RWPE2 (cell line): ENCODE data around the gene STRBP.

Experiments used
- ATAC-seq: fragments of 200-7000 bp; cut with Tn5 transposase; 3 replicates; pipeline ENCODE4 v1.9.1; 2021; ENCODE audit warnings: low read depth
- DNase-seq: peaks from one replicate; pipeline ENCODE4 v3.0.0-alpha.2; 2020; ENCODE audit warnings: low spot score
- H3K27ac ChIP-seq: fragments of 450-650 bp; 2 replicates; pipeline ENCODE4 v1.5.1; 2017; ENCODE audit warnings: mild to moderate bottlenecking; ENCODE audit not compliant: poor library complexity, severe bottlenecking
- H3K27me3 ChIP-seq: fragments of 250-450 bp; sonication (Bioruptor Pico); 2 replicates; pipeline ENCODE4 v1.5.1; 2021; ENCODE audit warnings: mild to moderate bottlenecking, moderate library complexity; ENCODE audit not compliant: insufficient read depth, poor library complexity, severe bottlenecking
- H3K36me3 ChIP-seq: fragments of 250-450 bp; sonication (Bioruptor Pico); 2 replicates; pipeline ENCODE4 v1.5.1; 2020; ENCODE audit warnings: low read depth, mild to moderate bottlenecking, moderate library complexity
- H3K4me1 ChIP-seq: fragments of 250-450 bp; sonication (Bioruptor Pico); 2 replicates; pipeline ENCODE4 v1.5.1; 2021; ENCODE audit warnings: mild to moderate bottlenecking, moderate library complexity; ENCODE audit not compliant: insufficient read depth, poor library complexity, severe bottlenecking
- H3K4me3 ChIP-seq: fragments of 250-450 bp; sonication (Bioruptor Pico); 2 replicates; pipeline ENCODE4 v1.5.1; 2021; ENCODE audit warnings: mild to moderate bottlenecking, moderate library complexity; ENCODE audit not compliant: severe bottlenecking
- H3K9me3 ChIP-seq: fragments of 250-450 bp; sonication (Bioruptor Pico); 2 replicates; pipeline ENCODE4 v1.5.1; 2021; ENCODE audit warnings: mild to moderate bottlenecking, moderate library complexity; ENCODE audit not compliant: severe bottlenecking
- CTCF ChIP-seq: fragments of 450-650 bp; IDR thresholded peaks from one replicate; pipeline ENCODE4 v1.5.1; 2017; ENCODE audit warnings: mild to moderate bottlenecking, moderate library complexity; ENCODE audit not compliant: poor library complexity, severe bottlenecking

STRBP gene

GRCh38 chr9:123169926-123170325 is 98.5 kb downstream of the STRBP start:
- Histone ChIP-seq H3K4me1 (no peaks in the 10 kb centered on the region), H3K27ac (no peak overlapping the region), H3K9me3 (no peaks in the 10 kb centered on the region), H3K4me3 (no peak overlapping the region), H3K27me3 (no peaks in the 10 kb centered on the region), H3K36me3 (no peaks in the 10 kb centered on the region)
- ATAC-seq (no peak), DNase-seq (no peak)
- no peak for TF ChIP-seq CTCF

GRCh38 chr9:123168586-123168985 is 99.8 kb downstream of the STRBP start:
- no peaks in the 10 kb centered on the region for H3K36me3 ChIP-seq
- H3K27ac ChIP-seq: no peak overlapping the region
- TF ChIP-seq CTCF: no peak
- H3K4me1 ChIP-seq: no peaks in the 10 kb centered on the region
- H3K27me3 ChIP-seq: no peaks in the 10 kb centered on the region
- DNase-seq (no peak), ATAC-seq (no peak)
- no peak overlapping the region for H3K4me3 ChIP-seq
- H3K9me3 ChIP-seq: no peaks in the 10 kb centered on the region

DNA sequence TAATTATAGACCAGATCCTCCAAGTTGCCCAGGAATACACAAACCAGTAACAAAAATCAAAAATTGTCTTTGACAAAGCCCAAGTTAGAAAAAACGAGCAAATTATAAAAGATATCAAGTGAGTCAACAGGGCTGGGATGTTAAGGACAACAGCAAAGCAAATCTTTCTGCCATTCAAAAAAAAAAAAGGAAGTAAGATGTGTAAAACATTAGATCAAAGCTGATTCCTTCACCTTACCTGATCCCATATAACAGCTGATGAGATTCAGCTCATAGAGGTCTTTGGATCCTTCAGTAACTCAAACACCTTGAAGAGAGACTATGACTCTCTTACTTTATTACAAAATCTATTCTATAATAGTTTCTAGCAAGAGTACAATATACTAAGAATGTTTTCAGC is 100.9 kb downstream of the STRBP start:
- H3K4me1 ChIP-seq: no peaks in the 10 kb centered on the region
- no peaks in the 10 kb centered on the region for H3K27me3 ChIP-seq
- H3K27ac ChIP-seq: no peak overlapping the region
- TF ChIP-seq CTCF: no peak
- DNase-seq (no peak), ATAC-seq (no peak)
- H3K4me3 ChIP-seq: no peak overlapping the region
- H3K36me3 ChIP-seq: no peaks in the 10 kb centered on the region
- H3K9me3 ChIP-seq: no peaks in the 10 kb centered on the region

DNA sequence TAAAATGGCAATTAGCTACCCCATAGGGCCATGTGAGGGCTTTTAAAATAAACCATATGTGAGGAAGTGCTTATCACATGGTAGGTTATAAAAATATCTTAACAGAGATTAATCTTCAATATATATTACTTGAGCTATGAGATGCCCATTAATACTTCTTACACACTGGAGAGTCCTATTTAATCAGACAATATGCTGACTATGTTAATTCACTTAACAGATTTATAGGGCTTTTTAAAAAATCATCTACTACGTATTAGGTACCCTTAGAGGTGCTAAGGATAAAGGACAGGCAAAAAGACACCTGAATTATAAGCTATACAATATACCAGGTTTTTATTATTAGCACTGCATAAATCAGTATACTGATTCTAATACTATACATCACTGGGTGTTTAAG is 102.6 kb downstream of the STRBP start:
- Histone ChIP-seq H3K27me3 (no peaks in the 10 kb centered on the region), H3K36me3 (no peaks in the 10 kb centered on the region), H3K27ac (no peak overlapping the region), H3K9me3 (no peaks in the 10 kb centered on the region), H3K4me1 (no peaks in the 10 kb centered on the region), H3K4me3 (no peak overlapping the region)
- DNase-seq (no peak), ATAC-seq (no peak)
- TF ChIP-seq CTCF: no peak

- Histone ChIP-seq H3K4me1 (no peaks in the 10 kb centered on the region), H3K36me3 (no peaks in the 10 kb centered on the region), H3K9me3 (no peaks in the 10 kb centered on the region), H3K27me3 (no peaks in the 10 kb centered on the region), H3K4me3 (no peak overlapping the region), H3K27ac (no peak overlapping the region)
- ATAC-seq: no peak
- DNase-seq: no peak
- TF ChIP-seq CTCF: no peak
Observed at GRCh38 chr9:123164285-123164684, 104.1 kb downstream of the STRBP start.
